ENCODE results near the gene TNIK. TPM values are rescaled to one million over a fixed set of nuclear protein-coding genes. Genes with fewer than 3 reads are reported as not detected.

Gene TNIK
- polyA plus RNA-seq, 1 donor = 32.3 TPM

GRCh38 chr3:171013822-171014748 lies 446.1 kb downstream of the TNIK start:
- Histone ChIP-seq H3K4me3 (ENCODE audit: low read length) (no peak overlapping the region), H3K9me3 (ENCODE audit: control insufficient read depth, low read depth, low read length) (no peaks in the 10 kb centered on the region), H3K4me1 (ENCODE audit: control insufficient read depth, insufficient read depth, low read length) (peaks cover 43% of the 10 kb centered on the region), H3K27me3 (ENCODE audit: control insufficient read depth, insufficient read depth, low read length) (no peaks in the 10 kb centered on the region), H3K36me3 (ENCODE audit: control insufficient read depth, insufficient read depth, low read length) (peaks cover 18% of the 10 kb centered on the region), H3K27ac (ENCODE audit: low read length) (peak overlapping the region; percentile 43)
- 80% methylated on average over 1 of the region's 5 CpGs for WGBS (ENCODE audit: insufficient coverage, low lambda C conversion rate)
- no peak for DNase-seq

- peak overlapping the region; percentile 59 for H3K27ac ChIP-seq (ENCODE audit: low read length)
These were observed 448.3 kb downstream of the TNIK start for GRCh38 chr3:171011873-171012336.

More at GRCh38 chr3:171011873-171012336, 448.3 kb downstream of the TNIK start:
- WGBS (ENCODE audit: insufficient coverage, low lambda C conversion rate) = 50% methylated on average over 1 of the region's 4 CpGs
- H3K4me3 ChIP-seq (ENCODE audit: low read length) = no peak overlapping the region
- peak in 1 of 2 donors; percentile 49 for DNase-seq
- H3K27me3 ChIP-seq (ENCODE audit: control insufficient read depth, insufficient read depth, low read length) = no peaks in the 10 kb centered on the region
- H3K36me3 ChIP-seq (ENCODE audit: control insufficient read depth, insufficient read depth, low read length) = peaks cover 21% of the 10 kb centered on the region
- H3K4me1 ChIP-seq (ENCODE audit: control insufficient read depth, insufficient read depth, low read length) = peaks cover 30% of the 10 kb centered on the region
- H3K9me3 ChIP-seq (ENCODE audit: control insufficient read depth, low read depth, low read length) = no peaks in the 10 kb centered on the region

Data from large intestine (tissue), 3 donors.